H1 (cell line): ENCODE data around the gene DSCAM. TPM values are rescaled to one million over a fixed set of nuclear protein-coding genes. Genes with fewer than 3 reads are reported as not detected.

Experiments used
- ATF2 ChIP-seq: IDR thresholded peaks from 2 replicates; pipeline ENCODE4 v1.6.1; 2012; ENCODE audit warnings: low read length, inconsistent platforms
- BACH1 ChIP-seq: IDR thresholded peaks from 2 replicates; pipeline ENCODE4 v1.6.1; 2012; ENCODE audit warnings: low read length, improper control_type of control experiment
- CHD7 ChIP-seq: fragments of 300-600 bp; sonication (generic); IDR thresholded peaks from 2 replicates; pipeline ENCODE4 v1.7.1; 2012; ENCODE audit warnings: low read length, moderate library complexity, mild to moderate bottlenecking, inconsistent platforms; ENCODE audit not compliant: insufficient replicate concordance
- EGR1 ChIP-seq: IDR thresholded peaks from 2 replicates; pipeline ENCODE4 v1.6.1; 2011; ENCODE audit warnings: low read depth, low read length, borderline replicate concordance
- FOSL1 ChIP-seq: IDR thresholded peaks from 2 replicates; pipeline ENCODE4 v1.6.1; 2011; ENCODE audit warnings: mild to moderate bottlenecking, low read depth, low read length, moderate library complexity; ENCODE audit not compliant: insufficient read depth
- TCF12 ChIP-seq: IDR thresholded peaks from 2 replicates; pipeline ENCODE4 v1.6.1; 2011; ENCODE audit warnings: low read depth, mild to moderate bottlenecking, low read length
- YY1 ChIP-seq: IDR thresholded peaks from 2 replicates; pipeline ENCODE4 v1.6.1; 2011; ENCODE audit warnings: low read depth, mild to moderate bottlenecking, low read length
- polyA plus RNA-seq, 7 experiments: library from polyadenylated mRNA; depleted of rRNA in 3 of 7; stranded (reverse) in 5 of 7; unstranded in 2 of 7; fragments of >200 nt in 5 of 7; fragments of 200-250 nt in 2 of 7; gene quantifications; 1 replicate in 5 of 7; 2 replicates in 1 of 7; 4 replicates in 1 of 7; pipeline versions ENCODE4 v1.2.1 to v1.2.3, GENCODE V29; 2011 to 2013; ENCODE audit warnings: missing spikeins in 2 of 7, mixed read lengths in 2 of 7
- total RNA-seq: library from RNA; stranded (reverse); fragmentation: NEBNext Ultra II Directional; extraction: Animal tissue kit (Norgen Biotek cat#: 25700); gene quantifications from 2 replicates; pipeline ENCODE4 v1.2.1, GENCODE V29; 2021
- TF ChIP-seq, protein P1 (sequence below): IDR thresholded peaks from 2 replicates; pipeline ENCODE4 v1.6.1; 2011; ENCODE audit warnings: low read length, improper control_type of control experiment

Gene DSCAM
- total and polyA plus RNA-seq, 2 of the 8 experiments (the other 6 are each of a cell fraction or from before 2014, with no cell fraction given) = 0.02 to 0.15 TPM

DNA sequence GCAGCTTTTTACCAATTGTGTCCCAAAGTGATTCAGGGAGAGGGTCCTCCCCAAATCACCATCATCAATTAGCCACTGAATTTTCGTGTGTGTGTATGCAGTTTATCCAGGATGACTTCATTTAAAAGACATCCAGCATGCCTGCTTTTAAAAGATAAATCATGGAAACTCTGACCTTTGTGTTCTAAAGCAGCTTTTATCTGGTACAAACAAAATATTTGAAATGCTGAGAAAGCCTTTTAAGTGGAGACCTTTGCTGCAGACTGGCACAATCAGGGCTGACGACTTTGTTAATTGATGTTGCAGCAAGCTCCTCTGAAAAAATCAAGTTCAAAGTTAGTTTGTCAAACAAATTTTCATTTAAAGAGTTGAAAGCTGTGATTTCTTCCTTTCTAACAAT, 875.0 kb downstream of the DSCAM start (continued):
- TF ChIP-seq CHD7 (no peak), BACH1 (no peak), YY1 (no peak), ATF2 (no peak), TCF12 (no peak), FOSL1 (no peak), EGR1 (no peak)
- TF ChIP-seq, protein P1, sequence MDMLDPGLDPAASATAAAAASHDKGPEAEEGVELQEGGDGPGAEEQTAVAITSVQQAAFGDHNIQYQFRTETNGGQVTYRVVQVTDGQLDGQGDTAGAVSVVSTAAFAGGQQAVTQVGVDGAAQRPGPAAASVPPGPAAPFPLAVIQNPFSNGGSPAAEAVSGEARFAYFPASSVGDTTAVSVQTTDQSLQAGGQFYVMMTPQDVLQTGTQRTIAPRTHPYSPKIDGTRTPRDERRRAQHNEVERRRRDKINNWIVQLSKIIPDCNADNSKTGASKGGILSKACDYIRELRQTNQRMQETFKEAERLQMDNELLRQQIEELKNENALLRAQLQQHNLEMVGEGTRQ = no peak
